HCT116 (cell line): ENCODE measurements around the gene SLC25A22. TPM values are rescaled to one million over a fixed set of nuclear protein-coding genes. Genes with fewer than 3 reads are reported as not detected.

Experiments used
- ATAC-seq: fragments of 200-7000 bp; cut with Tn5 transposase; 2 replicates; pipeline ENCODE4 v1.9.1; 2020; ENCODE audit warnings: mild to moderate bottlenecking, moderate library complexity
- BruUV-seq: library from RNA; stranded (reverse); fragments of 400-500 nt; replicated peaks from 2 replicates; lab custom pipeline; 2021; lab: Mats Ljungman, UMichigan
- CTCF ChIA-PET: fragments of 300-600 bp; sonication (Branson Sonifier 250); formaldehyde crosslinking; loops from one replicate; lab custom pipeline; 2021; ENCODE audit warnings: antibody characterized with exemption; lab: Charles Lee
- POLR2A ChIA-PET: fragments of 300-600, 350-600 bp; sonication (Branson Sonifier 250); formaldehyde crosslinking; loops from one replicate; lab custom pipeline; 2021; ENCODE audit warnings: antibody characterized with exemption; lab: Charles Lee
- RAD21 ChIA-PET, 2 experiments: fragments of 300-600 bp; sonication (Branson Sonifier 250); formaldehyde crosslinking; loops; one replicate each; lab custom pipeline; 2023; ENCODE audit warnings: low total read pairs in 2 of 2; ENCODE audit not compliant: uncharacterized antibody in 2 of 2, unreplicated experiment in 2 of 2, low non-redundant PET in 1 of 2; lab: Charles Lee
- DNase-seq: peaks from one replicate; pipeline ENCODE4 v3.0.0-alpha.2; 2010; ENCODE audit warnings: low read depth, low spot score
- H2AFZ ChIP-seq: fragments of 200-600 bp; shearing (Covaris generic), sonication (generic); 2 replicates; pipeline ENCODE4 v1.6.1; 2017; ENCODE audit warnings: low read depth, mixed run types, mixed read lengths, antibody characterized with exemption, low read length; ENCODE audit not compliant: poor library complexity, severe bottlenecking
- H3K27ac ChIP-seq: 2 replicates; pipeline ENCODE4 v1.5.1; 2012; ENCODE audit warnings: low read depth, low read length
- H3K27me3 ChIP-seq: fragments of 200-600 bp; sonication (generic); 2 replicates; pipeline ENCODE4 v1.6.1; 2016; ENCODE audit warnings: mixed run types, low read length, mixed read lengths; ENCODE audit not compliant: insufficient read depth
- H3K36me3 ChIP-seq, 2 experiments: fragments of 200-500 bp in 1 of 2; fragments of 200-600 bp in 1 of 2; sonication (Bioruptor generic) in 1 of 2; sonication (generic) in 1 of 2; 2 replicates each; pipeline versions ENCODE4 v1.5.1 to v1.6.1; 2014 to 2016; ENCODE audit warnings: low read length in 2 of 2, inconsistent platforms in 1 of 2, mixed read lengths in 1 of 2, mixed run types in 1 of 2; ENCODE audit not compliant: insufficient read depth in 2 of 2, control insufficient read depth in 1 of 2
- H3K4me1 ChIP-seq, 2 experiments: fragments of 200-600 bp in 1 of 2; sonication (generic) in 1 of 2; 2 replicates each; pipeline versions ENCODE4 v1.5.1 to v1.6.1; 2012 to 2017; ENCODE audit warnings: low read length in 2 of 2, inconsistent platforms in 1 of 2, mild to moderate bottlenecking in 1 of 2, mixed read lengths in 1 of 2, mixed run types in 1 of 2, moderate library complexity in 1 of 2; ENCODE audit not compliant: insufficient read depth in 2 of 2, control insufficient read depth in 1 of 2
- H3K4me2 ChIP-seq: fragments of 200-600 bp; sonication (generic); 2 replicates; pipeline ENCODE4 v1.6.1; 2017; ENCODE audit warnings: mixed run types, low read length, mixed read lengths
- H3K4me3 ChIP-seq, 2 experiments: fragments of 200-600 bp in 1 of 2; sonication (generic) in 1 of 2; replicated peaks in 1 of 2; 2 replicates each; pipeline ENCODE4 v1.5.1; 2011 to 2016; ENCODE audit warnings: low read length in 2 of 2, control low read depth in 1 of 2, low read depth in 1 of 2, mild to moderate bottlenecking in 1 of 2, mixed read lengths in 1 of 2, mixed run types in 1 of 2
- H3K79me2 ChIP-seq: fragments of 200-600 bp; sonication (generic); 2 replicates; pipeline ENCODE4 v1.6.1; 2017; ENCODE audit warnings: mild to moderate bottlenecking, mixed run types, low read length, moderate library complexity, mixed read lengths; ENCODE audit not compliant: insufficient read depth
- H3K9ac ChIP-seq: fragments of 200-600 bp; sonication (generic); 2 replicates; pipeline ENCODE4 v1.6.1; 2016; ENCODE audit warnings: low read length, mixed read lengths
- H3K9me2 ChIP-seq: fragments of 200-600 bp; sonication (generic), shearing (Covaris generic); 2 replicates; pipeline ENCODE4 v1.6.1; 2017; ENCODE audit warnings: mixed run types, mild to moderate bottlenecking, moderate library complexity; ENCODE audit not compliant: insufficient read depth
- H3K9me3 ChIP-seq, 2 experiments: fragments of 200-500 bp in 1 of 2; fragments of 200-600 bp in 1 of 2; sonication (Bioruptor generic) in 1 of 2; sonication (generic) in 1 of 2; 2 replicates each; pipeline ENCODE4 v1.6.1; 2014 to 2017; ENCODE audit warnings: low read length in 2 of 2, mixed read lengths in 2 of 2, inconsistent platforms in 1 of 2, low read depth in 1 of 2, mild to moderate bottlenecking in 1 of 2, mixed run types in 1 of 2, moderate library complexity in 1 of 2; ENCODE audit not compliant: control insufficient read depth in 1 of 2, insufficient read depth in 1 of 2
- H4K20me1 ChIP-seq: fragments of 200-600 bp; sonication (generic), shearing (Covaris generic); 2 replicates; pipeline ENCODE4 v1.6.1; 2017; ENCODE audit warnings: mixed run types, mild to moderate bottlenecking, moderate library complexity; ENCODE audit not compliant: insufficient read depth
- CBX3 ChIP-seq: IDR thresholded peaks from 2 replicates; pipeline ENCODE4 v1.6.1; 2012; ENCODE audit warnings: low read depth
- CEBPB ChIP-seq: IDR thresholded peaks from 2 replicates; pipeline ENCODE4 v1.6.1; 2012; ENCODE audit warnings: low read depth
- EGR1 ChIP-seq: IDR thresholded peaks from 2 replicates; pipeline ENCODE4 v1.6.1; 2012; ENCODE audit warnings: low read depth
- ELF1 ChIP-seq: IDR thresholded peaks from 2 replicates; pipeline ENCODE4 v1.6.1; 2012; ENCODE audit warnings: low read depth, borderline replicate concordance
- SP1 ChIP-seq: IDR thresholded peaks from 2 replicates; pipeline ENCODE4 v1.6.1; 2012; ENCODE audit warnings: low read depth
- intact Hi-C: fragments of 100-400 bp; cut with micrococcal nuclease; formaldehyde crosslinking; loops from 2 replicates; pipeline ENCODE4 v1.10.0; 2022
- total RNA-seq: library from RNA; stranded (reverse); gene quantifications from one replicate; pipeline ENCODE4 v1.2.1, GENCODE V29; 2021; ENCODE audit not compliant: unreplicated experiment
- TF ChIP-seq, protein P1 (sequence below): IDR thresholded peaks from 2 replicates; pipeline ENCODE4 v1.6.1; 2012
- TF ChIP-seq, protein P2 (sequence below): IDR thresholded peaks from 2 replicates; pipeline ENCODE4 v1.6.1; 2012; ENCODE audit warnings: low read depth
- TF ChIP-seq, protein P3 (sequence below), 3 experiments: fragments of 200-600 bp in 1 of 3; sonication (generic) in 1 of 3; IDR thresholded peaks in 2 of 3; conservative IDR thresholded peaks in 1 of 3; 2 replicates each; pipeline ENCODE4 v1.5.1; 2012 to 2017; ENCODE audit warnings: low read depth in 2 of 3, low read length in 2 of 3, antibody characterized with exemption in 1 of 3, borderline replicate concordance in 1 of 3, control low read depth in 1 of 3, mild to moderate bottlenecking in 1 of 3, mixed read lengths in 1 of 3, mixed run types in 1 of 3, moderate library complexity in 1 of 3; ENCODE audit not compliant: insufficient read depth in 1 of 3

The SLC25A22 gene
- total RNA-seq, 1 experiment from 2014 or later = 62.0 TPM

DNA sequence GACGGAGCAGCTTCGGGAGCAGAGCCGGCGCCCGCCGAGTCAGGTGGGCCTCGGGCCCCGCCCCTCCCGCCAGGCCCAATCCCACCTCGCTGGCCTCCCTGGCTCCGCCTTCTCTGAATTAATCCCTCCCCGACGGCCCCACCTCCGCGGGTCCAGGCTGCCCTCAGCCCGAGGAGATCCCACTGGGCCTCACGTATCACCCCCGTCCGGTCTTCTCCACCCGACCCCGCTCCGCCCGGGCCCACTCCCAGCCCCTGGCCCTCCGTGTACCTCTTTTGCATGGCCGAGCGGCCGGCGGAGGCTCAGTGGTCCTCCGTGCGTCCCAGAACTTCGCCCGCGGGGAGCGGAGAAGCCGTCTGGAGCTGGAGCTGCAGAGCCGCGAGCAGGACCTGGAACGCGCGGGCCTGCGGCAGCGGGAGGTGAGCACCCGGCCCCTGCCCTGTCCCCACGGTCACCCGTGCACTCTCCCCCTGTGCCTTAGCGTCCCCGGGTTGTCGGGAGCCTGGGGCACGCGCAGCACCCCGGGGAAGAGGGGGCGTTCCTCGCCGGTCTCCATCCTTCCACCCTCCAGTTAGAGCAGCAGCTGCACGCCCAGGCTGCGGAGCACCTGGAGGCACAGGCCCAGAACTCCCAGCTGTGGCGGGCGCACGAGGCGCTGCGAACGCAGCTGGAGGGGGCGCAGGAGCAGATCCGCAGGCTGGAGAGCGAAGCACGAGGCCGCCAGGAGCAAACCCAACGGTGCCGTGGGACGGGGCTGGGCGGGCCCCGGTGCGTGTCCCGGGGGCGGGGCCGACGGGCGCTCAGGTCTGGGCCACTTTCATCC, 32.4 kb upstream of the SLC25A22 start:
- H2AFZ ChIP-seq = no peak overlapping the region
- H3K4me3 ChIP-seq = no peak overlapping the region
- no peak overlapping the region; the same call in 1 of the 2 replicates for H3K27ac ChIP-seq

More for the DNA sequence above, 32.4 kb upstream of the SLC25A22 start:
- BruUV-seq = no TSS peak
- Histone ChIP-seq H3K9me2 (no peaks in the 10 kb centered on the region), H3K4me2 (no peak overlapping the region), H3K79me2 (peaks cover 32% of the 10 kb centered on the region), H4K20me1 (peaks cover 6% of the 10 kb centered on the region; the same call in 1 of the 2 replicates), H3K9me3 (no peaks in the 10 kb centered on the region), H3K27me3 (no peaks in the 10 kb centered on the region), H3K9ac (no peak overlapping the region), H3K36me3 (no peaks in the 10 kb centered on the region), H3K4me1 (peaks cover 35 to 62% of the 10 kb centered on the region in 2 experiments)
- CTCF ChIA-PET = no interaction called here
- POLR2A ChIA-PET = interaction anchor here (0.9 to 1.4 kb wide), 3 partner anchors 8 to 12 kb away, joined by 3 to 12 read pairs (median 3); partner anchors contain the start of genes PNPLA2, POLR2L and TSPAN4
- RAD21 ChIA-PET = no interaction called here
- ATAC-seq = no peak
- DNase-seq = no peak
- TF ChIP-seq, protein P1, sequence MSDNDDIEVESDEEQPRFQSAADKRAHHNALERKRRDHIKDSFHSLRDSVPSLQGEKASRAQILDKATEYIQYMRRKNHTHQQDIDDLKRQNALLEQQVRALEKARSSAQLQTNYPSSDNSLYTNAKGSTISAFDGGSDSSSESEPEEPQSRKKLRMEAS = no peak
- TF ChIP-seq ELF1 (no peak), CEBPB (no peak), EGR1 (no peak), SP1 (no peak), CBX3 (no peak)
- TF ChIP-seq, protein P2, sequence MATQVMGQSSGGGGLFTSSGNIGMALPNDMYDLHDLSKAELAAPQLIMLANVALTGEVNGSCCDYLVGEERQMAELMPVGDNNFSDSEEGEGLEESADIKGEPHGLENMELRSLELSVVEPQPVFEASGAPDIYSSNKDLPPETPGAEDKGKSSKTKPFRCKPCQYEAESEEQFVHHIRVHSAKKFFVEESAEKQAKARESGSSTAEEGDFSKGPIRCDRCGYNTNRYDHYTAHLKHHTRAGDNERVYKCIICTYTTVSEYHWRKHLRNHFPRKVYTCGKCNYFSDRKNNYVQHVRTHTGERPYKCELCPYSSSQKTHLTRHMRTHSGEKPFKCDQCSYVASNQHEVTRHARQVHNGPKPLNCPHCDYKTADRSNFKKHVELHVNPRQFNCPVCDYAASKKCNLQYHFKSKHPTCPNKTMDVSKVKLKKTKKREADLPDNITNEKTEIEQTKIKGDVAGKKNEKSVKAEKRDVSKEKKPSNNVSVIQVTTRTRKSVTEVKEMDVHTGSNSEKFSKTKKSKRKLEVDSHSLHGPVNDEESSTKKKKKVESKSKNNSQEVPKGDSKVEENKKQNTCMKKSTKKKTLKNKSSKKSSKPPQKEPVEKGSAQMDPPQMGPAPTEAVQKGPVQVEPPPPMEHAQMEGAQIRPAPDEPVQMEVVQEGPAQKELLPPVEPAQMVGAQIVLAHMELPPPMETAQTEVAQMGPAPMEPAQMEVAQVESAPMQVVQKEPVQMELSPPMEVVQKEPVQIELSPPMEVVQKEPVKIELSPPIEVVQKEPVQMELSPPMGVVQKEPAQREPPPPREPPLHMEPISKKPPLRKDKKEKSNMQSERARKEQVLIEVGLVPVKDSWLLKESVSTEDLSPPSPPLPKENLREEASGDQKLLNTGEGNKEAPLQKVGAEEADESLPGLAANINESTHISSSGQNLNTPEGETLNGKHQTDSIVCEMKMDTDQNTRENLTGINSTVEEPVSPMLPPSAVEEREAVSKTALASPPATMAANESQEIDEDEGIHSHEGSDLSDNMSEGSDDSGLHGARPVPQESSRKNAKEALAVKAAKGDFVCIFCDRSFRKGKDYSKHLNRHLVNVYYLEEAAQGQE = no peak
- TF ChIP-seq, protein P3, sequence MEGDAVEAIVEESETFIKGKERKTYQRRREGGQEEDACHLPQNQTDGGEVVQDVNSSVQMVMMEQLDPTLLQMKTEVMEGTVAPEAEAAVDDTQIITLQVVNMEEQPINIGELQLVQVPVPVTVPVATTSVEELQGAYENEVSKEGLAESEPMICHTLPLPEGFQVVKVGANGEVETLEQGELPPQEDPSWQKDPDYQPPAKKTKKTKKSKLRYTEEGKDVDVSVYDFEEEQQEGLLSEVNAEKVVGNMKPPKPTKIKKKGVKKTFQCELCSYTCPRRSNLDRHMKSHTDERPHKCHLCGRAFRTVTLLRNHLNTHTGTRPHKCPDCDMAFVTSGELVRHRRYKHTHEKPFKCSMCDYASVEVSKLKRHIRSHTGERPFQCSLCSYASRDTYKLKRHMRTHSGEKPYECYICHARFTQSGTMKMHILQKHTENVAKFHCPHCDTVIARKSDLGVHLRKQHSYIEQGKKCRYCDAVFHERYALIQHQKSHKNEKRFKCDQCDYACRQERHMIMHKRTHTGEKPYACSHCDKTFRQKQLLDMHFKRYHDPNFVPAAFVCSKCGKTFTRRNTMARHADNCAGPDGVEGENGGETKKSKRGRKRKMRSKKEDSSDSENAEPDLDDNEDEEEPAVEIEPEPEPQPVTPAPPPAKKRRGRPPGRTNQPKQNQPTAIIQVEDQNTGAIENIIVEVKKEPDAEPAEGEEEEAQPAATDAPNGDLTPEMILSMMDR (IDR thresholded peaks at IDR 0.05 in 2 of 3, conservative IDR thresholded peaks at IDR 0.05 in 1 of 3; ENCODE audit: borderline replicate concordance in 1 of 3, insufficient read depth in 1 of 3, low read depth in 2 of 3, low read length in 2 of 3) = no peak
- intact Hi-C loops = no loop called here
